Endodermal cell (in vitro differentiated cells): ENCODE results near the gene CD300LG. TPM values are rescaled to one million over a fixed set of nuclear protein-coding genes. Genes with fewer than 3 reads are reported as not detected.
A peak's percentile ranks its signal among the peaks of the same experiment; 100 is the strongest.
"Not testable (repeated sequence)": the region's sequence is repeated elsewhere in the genome, so short reads cannot be mapped to it uniquely, and the experiment has no call there.

ENCODE experiments used
- DNase-seq: peaks from one replicate; pipeline ENCODE4 v3.0.0-alpha.2; 2017
- H3K27ac ChIP-seq: 2 replicates; pipeline ENCODE4 v1.5.1; 2013; ENCODE audit warnings: mild to moderate bottlenecking, low read depth, low read length, moderate library complexity
- H3K27me3 ChIP-seq: 2 replicates; pipeline ENCODE4 v1.6.1; 2013; ENCODE audit warnings: mild to moderate bottlenecking, low read length, moderate library complexity; ENCODE audit not compliant: insufficient read depth, control insufficient read depth, poor library complexity, severe bottlenecking
- H3K36me3 ChIP-seq: 2 replicates; pipeline ENCODE4 v1.7.0; 2013; ENCODE audit warnings: mild to moderate bottlenecking, low read length, moderate library complexity; ENCODE audit not compliant: control insufficient read depth, insufficient read depth
- H3K4me1 ChIP-seq: one replicate; pipeline ENCODE4 v1.7.0; 2013; ENCODE audit warnings: low read length; ENCODE audit not compliant: control insufficient read depth, insufficient read depth
- H3K4me3 ChIP-seq: 2 replicates; pipeline ENCODE4 v1.5.1; 2013; ENCODE audit warnings: mild to moderate bottlenecking, low read length, moderate library complexity
- H3K9ac ChIP-seq: 2 replicates; pipeline ENCODE4 v1.6.1; 2013; ENCODE audit warnings: mild to moderate bottlenecking, low read length, moderate library complexity; ENCODE audit not compliant: poor library complexity, severe bottlenecking; ENCODE audit errors: extremely low read depth
- H3K9me3 ChIP-seq: 2 replicates; pipeline ENCODE4 v1.6.1; 2013; ENCODE audit warnings: mild to moderate bottlenecking, low read length, moderate library complexity; ENCODE audit not compliant: control insufficient read depth
- H3K27ac Mint-ChIP-seq: 2 replicates; pipeline ENCODE4 v1.8.0; 2020; ENCODE audit warnings: mixed read lengths
- H3K27me3 Mint-ChIP-seq: 2 replicates; pipeline ENCODE4 v1.8.0; 2021; ENCODE audit warnings: mild to moderate bottlenecking, mixed read lengths; ENCODE audit not compliant: insufficient read depth
- H3K36me3 Mint-ChIP-seq: 2 replicates; pipeline ENCODE4 v1.8.0; 2020; ENCODE audit warnings: low read depth, mixed read lengths
- H3K4me1 Mint-ChIP-seq: 2 replicates; pipeline ENCODE4 v1.8.0; 2020; ENCODE audit warnings: mixed read lengths
- H3K4me3 Mint-ChIP-seq: 2 replicates; pipeline ENCODE4 v1.8.0; 2020; ENCODE audit warnings: mild to moderate bottlenecking, moderate library complexity, mixed read lengths
- H3K9me3 Mint-ChIP-seq: 2 replicates; pipeline ENCODE4 v1.8.0; 2020; ENCODE audit warnings: mild to moderate bottlenecking, mixed read lengths
- WGBS, 2 experiments: methylation state at CpG; one replicate each; pipeline versions ENCODE4 v1.1.5 to v1.1.7; 2013; ENCODE audit warnings: missing lambda C conversion rate in 2 of 2, mixed read lengths in 1 of 2; ENCODE audit not compliant: insufficient coverage in 1 of 2, insufficient read length in 1 of 2; 5-methylcytosine and 5-hydroxymethylcytosine counted together
- total RNA-seq, 2 donors: library from RNA; stranded (reverse); fragmentation: NEBNext Ultra II Directional in 1 of 2; extraction: Animal tissue kit (Norgen Biotek cat#: 25700) in 1 of 2; gene quantifications; 2 replicates in 1 of 2; 3 replicates in 1 of 2; pipeline ENCODE4 v1.2.1, GENCODE V29; 2021
- TF ChIP-seq, protein P1 (sequence below): fragments of 200-600 bp; sonication (generic); conservative IDR thresholded peaks from 2 replicates; pipeline ENCODE4 v1.5.0; 2021; ENCODE audit warnings: antibody characterized with exemption, mild to moderate bottlenecking

The CD300LG gene
- total RNA-seq, 2 donors from 2014 or later, result not detected

DNA sequence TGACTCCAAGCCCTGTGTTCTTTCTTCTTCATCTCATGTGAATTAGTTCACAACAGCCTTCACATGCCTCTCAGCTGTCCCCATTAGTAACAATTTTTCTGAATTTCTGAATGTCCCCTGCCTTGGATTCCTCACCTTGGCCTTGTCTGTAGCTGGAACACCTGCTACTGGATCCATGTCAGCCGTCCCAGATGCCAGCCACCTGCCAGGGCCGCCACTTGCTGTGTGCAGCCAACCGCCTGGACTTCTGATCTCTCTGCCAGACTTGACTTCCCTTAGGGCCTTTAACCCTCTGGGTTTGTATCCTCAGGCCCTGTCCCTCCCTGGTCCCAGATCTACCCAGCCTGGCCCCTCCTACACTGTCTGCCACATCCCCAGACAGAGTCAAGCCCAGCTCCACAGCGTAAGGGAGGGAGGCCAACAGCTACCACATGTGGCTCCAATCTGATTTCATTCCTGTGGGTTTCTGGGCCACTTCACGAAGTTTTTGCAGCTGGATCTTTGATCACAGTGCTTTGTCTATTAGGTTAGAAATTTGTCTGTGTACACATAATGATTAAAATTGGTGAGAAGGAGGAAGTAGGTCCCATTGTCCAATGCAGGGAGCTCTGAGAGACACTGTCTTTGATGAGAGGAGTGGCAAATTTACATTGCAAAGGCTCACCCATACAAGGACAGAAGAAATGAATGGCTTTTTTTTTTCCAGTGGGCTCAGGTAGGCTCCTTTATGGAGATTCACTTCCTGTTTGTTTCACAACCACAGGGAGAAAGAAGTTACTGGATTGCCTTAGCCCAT is 45.1 kb downstream of the CD300LG start:
- Mint-ChIP-seq H3K4me3 (no peak overlapping the region), H3K4me1 (peaks cover 21% of the 10 kb centered on the region), H3K27ac (peak overlapping the region; percentile 36), H3K36me3 (peaks cover 7% of the 10 kb centered on the region), H3K9me3 (no peaks in the 10 kb centered on the region), H3K27me3 (no peaks in the 10 kb centered on the region)
- peak; percentile 78 for DNase-seq
- Histone ChIP-seq H3K9ac (no peak overlapping the region), H3K9me3 (no peaks in the 10 kb centered on the region), H3K27me3 (no peaks in the 10 kb centered on the region), H3K27ac (no peak overlapping the region), H3K4me1 (no peaks in the 10 kb centered on the region), H3K36me3 (no peaks in the 10 kb centered on the region), H3K4me3 (no peak overlapping the region)
- WGBS, 2 experiments, result 67 to 80% methylated on average over 4 to 5 of the region's 5 CpGs
- TF ChIP-seq, protein P1, sequence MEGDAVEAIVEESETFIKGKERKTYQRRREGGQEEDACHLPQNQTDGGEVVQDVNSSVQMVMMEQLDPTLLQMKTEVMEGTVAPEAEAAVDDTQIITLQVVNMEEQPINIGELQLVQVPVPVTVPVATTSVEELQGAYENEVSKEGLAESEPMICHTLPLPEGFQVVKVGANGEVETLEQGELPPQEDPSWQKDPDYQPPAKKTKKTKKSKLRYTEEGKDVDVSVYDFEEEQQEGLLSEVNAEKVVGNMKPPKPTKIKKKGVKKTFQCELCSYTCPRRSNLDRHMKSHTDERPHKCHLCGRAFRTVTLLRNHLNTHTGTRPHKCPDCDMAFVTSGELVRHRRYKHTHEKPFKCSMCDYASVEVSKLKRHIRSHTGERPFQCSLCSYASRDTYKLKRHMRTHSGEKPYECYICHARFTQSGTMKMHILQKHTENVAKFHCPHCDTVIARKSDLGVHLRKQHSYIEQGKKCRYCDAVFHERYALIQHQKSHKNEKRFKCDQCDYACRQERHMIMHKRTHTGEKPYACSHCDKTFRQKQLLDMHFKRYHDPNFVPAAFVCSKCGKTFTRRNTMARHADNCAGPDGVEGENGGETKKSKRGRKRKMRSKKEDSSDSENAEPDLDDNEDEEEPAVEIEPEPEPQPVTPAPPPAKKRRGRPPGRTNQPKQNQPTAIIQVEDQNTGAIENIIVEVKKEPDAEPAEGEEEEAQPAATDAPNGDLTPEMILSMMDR, result no peak

DNA sequence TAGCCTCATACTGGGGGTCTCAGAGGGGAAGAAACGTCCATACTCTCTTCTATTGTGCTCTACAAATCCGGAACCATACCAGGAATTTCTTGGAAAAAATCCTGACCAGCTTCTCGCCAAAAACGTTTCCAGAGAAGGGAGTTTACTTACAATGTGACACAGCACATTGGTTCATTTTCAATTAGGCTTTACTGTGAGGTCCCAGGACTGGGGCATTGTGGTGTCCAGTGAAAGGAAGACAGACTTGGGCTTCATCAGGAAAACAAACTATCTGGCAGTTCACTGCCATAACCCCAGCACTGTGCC is 45.6 kb downstream of the CD300LG start:
- H3K36me3 ChIP-seq, result no peaks in the 10 kb centered on the region
- H3K9me3 Mint-ChIP-seq, result no peaks in the 10 kb centered on the region
- no peaks in the 10 kb centered on the region for H3K4me1 ChIP-seq
- no peaks in the 10 kb centered on the region for H3K27me3 ChIP-seq
- 21 to 26% methylated on average over 4 of the region's 4 CpGs for whole genome bisulfite sequencing, 2 experiments
- no peak overlapping the region for H3K4me3 ChIP-seq
- no peak overlapping the region for H3K27ac ChIP-seq
- peak overlapping the region; percentile 36 for H3K27ac Mint-ChIP-seq
- no peaks in the 10 kb centered on the region for H3K27me3 Mint-ChIP-seq
- no peaks in the 10 kb centered on the region for H3K9me3 ChIP-seq
- TF ChIP-seq, protein P1, result no peak
- H3K4me3 Mint-ChIP-seq, result no peak overlapping the region
- H3K4me1 Mint-ChIP-seq, result peaks cover 21% of the 10 kb centered on the region
- no peak for DNase-seq
- no peak overlapping the region for H3K9ac ChIP-seq
- H3K36me3 Mint-ChIP-seq, result peaks cover 7% of the 10 kb centered on the region

DNA sequence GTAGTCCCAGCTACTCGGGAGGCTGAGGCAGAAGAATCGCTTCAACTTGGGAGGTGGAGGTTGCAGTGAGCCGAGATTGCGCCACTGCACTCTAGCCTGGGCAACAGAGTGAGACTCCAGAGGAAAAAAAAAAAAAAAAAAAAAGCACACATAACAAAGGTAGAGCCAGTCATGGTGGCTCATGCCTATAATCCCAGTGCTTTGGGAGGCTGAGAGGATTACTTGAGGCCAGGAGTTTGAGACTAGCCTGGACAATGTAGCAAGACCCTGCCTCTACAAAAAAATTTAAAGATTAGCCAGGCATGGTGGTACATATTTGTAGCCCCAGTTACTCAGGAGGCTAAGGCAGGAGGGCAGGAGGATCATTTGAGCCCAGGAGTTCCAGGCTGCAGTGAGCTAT is 47.5 kb downstream of the CD300LG start:
- not testable (repeated sequence) for H3K9me3 Mint-ChIP-seq, H3K4me3 ChIP-seq, H3K9ac ChIP-seq, H3K27ac ChIP-seq, H3K9me3 ChIP-seq, H3K36me3 ChIP-seq, H3K4me3 Mint-ChIP-seq, H3K36me3 Mint-ChIP-seq, DNase-seq, H3K4me1 ChIP-seq, H3K27ac Mint-ChIP-seq, H3K27me3 ChIP-seq, H3K27me3 Mint-ChIP-seq
- peaks cover 13% of the 10 kb centered on the region for H3K4me1 Mint-ChIP-seq
- 88% methylated on average over 4 of the region's 4 CpGs; no CpG with 5 or more reads in 1 of the 2 experiments for WGBS, 2 experiments
